BE2C (cell line): ENCODE measurements around the gene CD300LD.
"Not testable (repeated sequence)": the region's sequence is repeated elsewhere in the genome, so short reads cannot be mapped to it uniquely, and the experiment has no call there.

Source experiments
- DNase-seq: peaks from one replicate; pipeline ENCODE4 v3.0.0-alpha.2; 2020
- H3K27me3 ChIP-seq: fragments of 250-450 bp; sonication (Bioruptor Pico); 2 replicates; pipeline ENCODE4 v1.5.1; 2020; ENCODE audit warnings: mild to moderate bottlenecking
- H3K36me3 ChIP-seq: fragments of 250-450 bp; sonication (Bioruptor Pico); 2 replicates; pipeline ENCODE4 v1.5.1; 2020; ENCODE audit warnings: mild to moderate bottlenecking
- H3K4me1 ChIP-seq: fragments of 250-450 bp; sonication (Bioruptor Pico); 2 replicates; pipeline ENCODE4 v1.5.1; 2020
- H3K4me3 ChIP-seq: 2 replicates; pipeline ENCODE4 v1.5.1; 2011; ENCODE audit warnings: low read depth, low read length
- H3K9me3 ChIP-seq: fragments of 250-450 bp; sonication (Bioruptor Pico); 2 replicates; pipeline ENCODE4 v1.5.1; 2020
- CTCF ChIP-seq: IDR thresholded peaks from 2 replicates; pipeline ENCODE4 v1.5.1; 2012; ENCODE audit warnings: mild to moderate bottlenecking, low read depth, low read length

The CD300LD gene

DNA sequence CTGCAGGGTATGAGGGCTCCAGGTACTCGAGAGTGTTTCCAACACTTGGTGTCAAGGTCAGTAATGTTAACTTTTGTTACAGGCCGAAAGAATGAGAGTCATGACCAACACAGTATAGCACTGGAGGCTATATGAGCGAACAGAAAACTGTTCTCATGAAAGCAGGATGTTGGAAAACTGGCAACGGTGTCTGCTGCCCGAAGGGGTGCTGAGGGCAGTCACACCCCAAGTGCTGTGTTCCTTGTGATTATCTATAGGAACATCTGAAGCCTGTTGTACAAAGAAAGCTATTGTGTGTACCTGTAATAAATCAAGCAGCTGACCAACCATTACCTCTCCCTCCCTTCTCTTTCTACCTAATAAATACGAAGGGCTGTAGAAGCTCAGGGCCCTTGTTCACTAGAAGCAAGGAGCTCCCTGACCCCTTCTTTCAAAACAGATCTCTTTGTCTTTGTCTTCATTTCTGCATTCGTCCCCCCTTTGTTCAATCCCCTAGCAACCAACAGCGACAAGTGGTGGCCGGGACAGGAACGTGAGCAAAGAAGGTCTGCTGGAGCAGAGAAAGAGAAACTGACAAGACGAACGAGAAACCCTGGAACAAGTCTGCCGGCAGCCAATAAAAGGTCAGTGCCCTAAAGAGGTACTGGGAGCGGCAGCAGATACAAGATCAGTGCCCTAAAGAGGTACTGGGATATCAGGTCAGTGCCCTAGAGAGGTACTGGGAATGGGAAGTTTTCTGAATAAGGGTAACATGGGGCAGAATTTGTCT is 7.6 kb downstream of the CD300LD start:
- Histone ChIP-seq H3K9me3 (no peaks in the 10 kb centered on the region; the same call in 1 of the 2 replicates), H3K36me3 (no peaks in the 10 kb centered on the region), H3K27me3 (peaks cover 32% of the 10 kb centered on the region), H3K4me3 (no peak overlapping the region), H3K4me1 (no peaks in the 10 kb centered on the region)
- TF ChIP-seq CTCF = no peak
- no peak for DNase-seq

DNA sequence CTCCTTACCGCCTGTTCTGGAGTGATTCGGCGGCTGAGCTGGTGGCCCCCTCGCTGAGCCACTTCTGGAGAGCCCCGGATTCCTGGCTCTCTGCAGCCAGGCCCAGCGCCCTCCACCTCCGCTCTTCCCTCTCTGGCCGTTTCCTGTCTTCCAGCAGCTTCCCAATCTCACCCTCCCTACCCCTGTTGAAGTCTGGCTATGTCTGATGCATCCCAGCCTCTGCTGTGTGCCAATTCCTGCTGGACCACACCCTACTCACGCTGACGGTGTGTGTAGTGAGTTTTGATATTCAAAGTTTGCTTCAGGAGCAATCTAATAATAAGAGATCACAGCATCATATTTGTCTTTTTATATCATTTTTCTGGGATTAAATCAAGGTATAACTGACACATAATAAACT is 9.4 kb downstream of the CD300LD start:
- H3K9me3 ChIP-seq = no peaks in the 10 kb centered on the region; the same call in 1 of the 2 replicates
- H3K27me3 ChIP-seq = peaks cover 27% of the 10 kb centered on the region
- no peak for TF ChIP-seq CTCF
- H3K4me3 ChIP-seq = no peak overlapping the region
- no peaks in the 10 kb centered on the region for H3K4me1 ChIP-seq
- DNase-seq = no peak
- no peaks in the 10 kb centered on the region for H3K36me3 ChIP-seq

GRCh38 chr17:74579900-74580299 is 12.2 kb downstream of the CD300LD start:
- TF ChIP-seq CTCF = no peak
- H3K9me3 ChIP-seq = no peaks in the 10 kb centered on the region; the same call in 1 of the 2 replicates
- H3K27me3 ChIP-seq = peaks cover 18% of the 10 kb centered on the region
- no peaks in the 10 kb centered on the region for H3K4me1 ChIP-seq
- no peak for DNase-seq
- no peak overlapping the region for H3K4me3 ChIP-seq
- no peaks in the 10 kb centered on the region for H3K36me3 ChIP-seq

- no peak for TF ChIP-seq CTCF
- no peaks in the 10 kb centered on the region for H3K4me1 ChIP-seq
- no peak for DNase-seq
- no peaks in the 10 kb centered on the region; the same call in 1 of the 2 replicates for H3K9me3 ChIP-seq
- peaks cover 9% of the 10 kb centered on the region for H3K27me3 ChIP-seq
- H3K36me3 ChIP-seq = no peaks in the 10 kb centered on the region
- H3K4me3 ChIP-seq = no peak overlapping the region
Measured at GRCh38 chr17:74578979-74579378, 13.1 kb downstream of the CD300LD start.

DNA sequence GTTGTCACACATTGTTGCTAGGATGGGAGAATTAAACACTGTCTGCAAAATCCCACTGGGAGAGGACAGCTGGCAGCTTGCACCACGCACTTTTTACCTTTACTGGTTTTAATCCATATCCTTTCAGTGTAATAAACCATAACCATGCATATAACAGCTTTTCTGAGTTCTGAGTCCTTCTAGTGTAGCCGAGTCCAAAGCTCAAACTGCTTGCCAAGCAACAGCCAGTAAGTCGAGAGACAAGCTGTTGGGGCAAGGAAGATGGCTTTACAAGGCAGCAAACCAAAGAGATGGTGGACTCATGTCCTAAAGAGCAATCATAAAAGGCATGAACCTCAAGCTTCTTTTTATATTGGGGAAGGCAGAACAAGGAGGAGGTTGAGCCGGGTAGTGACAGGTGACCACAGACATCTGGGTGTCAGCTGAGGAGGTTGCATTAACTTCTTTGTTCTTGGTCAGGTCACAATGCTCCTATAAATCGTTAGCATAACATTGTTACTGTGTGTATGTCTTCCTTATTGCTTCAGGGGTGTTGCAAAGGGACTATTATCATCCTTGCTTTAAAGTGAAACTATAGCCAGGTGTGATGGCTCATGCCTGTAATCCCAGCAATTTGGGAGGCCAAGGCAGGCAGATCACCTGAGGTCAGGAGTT is 17.5 kb downstream of the CD300LD start:
- Histone ChIP-seq H3K4me3 (no peak overlapping the region), H3K36me3 (no peaks in the 10 kb centered on the region), H3K4me1 (no peaks in the 10 kb centered on the region), H3K9me3 (no peaks in the 10 kb centered on the region), H3K27me3 (peaks cover 8% of the 10 kb centered on the region)
- TF ChIP-seq CTCF = no peak
- no peak for DNase-seq

DNA sequence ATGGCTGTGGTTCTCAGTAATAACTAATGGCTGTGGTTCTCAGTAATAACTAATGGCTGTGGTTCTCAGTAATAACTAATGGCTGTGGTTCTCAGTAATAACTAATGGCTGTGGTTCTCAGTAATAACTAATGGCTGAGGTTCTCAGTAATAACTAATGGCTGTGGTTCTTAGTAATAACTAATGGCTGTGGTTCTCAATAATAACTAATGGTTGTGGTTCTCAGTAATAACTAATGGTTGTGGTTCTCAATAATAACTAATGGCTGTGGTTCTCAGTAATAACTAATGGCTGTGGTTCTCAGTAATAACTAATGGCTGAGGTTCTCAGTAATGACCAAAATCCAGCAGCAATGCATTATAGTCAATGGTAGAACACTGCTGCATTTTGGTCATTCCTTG is 18.4 kb downstream of the CD300LD start:
- not testable (repeated sequence) for H3K27me3 ChIP-seq, DNase-seq, H3K4me1 ChIP-seq, H3K4me3 ChIP-seq, H3K36me3 ChIP-seq, H3K9me3 ChIP-seq
